COLO829 (cell line): ENCODE measurements around the gene NDUFS7.

Source experiments
- DNase-seq: peaks from one replicate; pipeline ENCODE4 v3.0.0; 2012; ENCODE audit warnings: low spot score

NDUFS7 gene

GRCh38 chr19:1401138-1401888 is 17.6 kb downstream of the NDUFS7 start, which contains the start of gene GAMT:
GAMT (minus strand) TSS chr19:1401542; CDS start chr19:1401476, 66 bp downstream.
- DNase-seq, result peak; percentile 39

- DNase-seq, result no peak
Measured at GRCh38 chr19:1401889-1402217, 18.1 kb downstream of the NDUFS7 start.

- no peak for DNase-seq
Measured at GRCh38 chr19:1402411-1403070, 18.8 kb downstream of the NDUFS7 start.

GRCh38 chr19:1406774-1407527 is 23.2 kb downstream of the NDUFS7 start:
- peak; percentile 96 for DNase-seq

- DNase-seq, result no peak
Measured at GRCh38 chr19:1407528-1408299, 24.0 kb downstream of the NDUFS7 start, which contains the start of gene DAZAP1. DAZAP1 (plus strand) TSS chr19:1407586; CDS start chr19:1407774, 188 bp downstream.

- no peak for DNase-seq
Measured at GRCh38 chr19:1408300-1409203, 24.8 kb downstream of the NDUFS7 start.

- DNase-seq, result no peak
Measured at GRCh38 chr19:1409204-1410005, 25.7 kb downstream of the NDUFS7 start.

- no peak for DNase-seq
Measured at GRCh38 chr19:1410136-1410786, 26.6 kb downstream of the NDUFS7 start.

- no peak for DNase-seq
Measured at GRCh38 chr19:1410789-1411188, 27.1 kb downstream of the NDUFS7 start.

GRCh38 chr19:1411255-1412191 is 27.8 kb downstream of the NDUFS7 start:
- DNase-seq, result no peak

- no peak for DNase-seq
Measured at GRCh38 chr19:1412323-1412923, 28.7 kb downstream of the NDUFS7 start.

GRCh38 chr19:1412995-1413800 is 29.5 kb downstream of the NDUFS7 start:
- DNase-seq, result no peak

GRCh38 chr19:1416014-1416841 is 32.5 kb downstream of the NDUFS7 start:
- no peak for DNase-seq

- no peak for DNase-seq
Measured at GRCh38 chr19:1417145-1417544, 33.4 kb downstream of the NDUFS7 start.

GRCh38 chr19:1417681-1418495 is 34.2 kb downstream of the NDUFS7 start:
- no peak for DNase-seq

GRCh38 chr19:1418496-1418775 is 34.7 kb downstream of the NDUFS7 start:
- no peak for DNase-seq
